GM19193 (cell line): Measurements from ENCODE around the gene SPN.

Source experiments
- POLR2A ChIP-seq: IDR thresholded peaks from 4 replicates; pipeline ENCODE4 v1.6.1; 2011; ENCODE audit not compliant: insufficient read depth, insufficient read length; ENCODE audit errors: extremely low read depth

SPN gene, protein sequence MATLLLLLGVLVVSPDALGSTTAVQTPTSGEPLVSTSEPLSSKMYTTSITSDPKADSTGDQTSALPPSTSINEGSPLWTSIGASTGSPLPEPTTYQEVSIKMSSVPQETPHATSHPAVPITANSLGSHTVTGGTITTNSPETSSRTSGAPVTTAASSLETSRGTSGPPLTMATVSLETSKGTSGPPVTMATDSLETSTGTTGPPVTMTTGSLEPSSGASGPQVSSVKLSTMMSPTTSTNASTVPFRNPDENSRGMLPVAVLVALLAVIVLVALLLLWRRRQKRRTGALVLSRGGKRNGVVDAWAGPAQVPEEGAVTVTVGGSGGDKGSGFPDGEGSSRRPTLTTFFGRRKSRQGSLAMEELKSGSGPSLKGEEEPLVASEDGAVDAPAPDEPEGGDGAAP

DNA sequence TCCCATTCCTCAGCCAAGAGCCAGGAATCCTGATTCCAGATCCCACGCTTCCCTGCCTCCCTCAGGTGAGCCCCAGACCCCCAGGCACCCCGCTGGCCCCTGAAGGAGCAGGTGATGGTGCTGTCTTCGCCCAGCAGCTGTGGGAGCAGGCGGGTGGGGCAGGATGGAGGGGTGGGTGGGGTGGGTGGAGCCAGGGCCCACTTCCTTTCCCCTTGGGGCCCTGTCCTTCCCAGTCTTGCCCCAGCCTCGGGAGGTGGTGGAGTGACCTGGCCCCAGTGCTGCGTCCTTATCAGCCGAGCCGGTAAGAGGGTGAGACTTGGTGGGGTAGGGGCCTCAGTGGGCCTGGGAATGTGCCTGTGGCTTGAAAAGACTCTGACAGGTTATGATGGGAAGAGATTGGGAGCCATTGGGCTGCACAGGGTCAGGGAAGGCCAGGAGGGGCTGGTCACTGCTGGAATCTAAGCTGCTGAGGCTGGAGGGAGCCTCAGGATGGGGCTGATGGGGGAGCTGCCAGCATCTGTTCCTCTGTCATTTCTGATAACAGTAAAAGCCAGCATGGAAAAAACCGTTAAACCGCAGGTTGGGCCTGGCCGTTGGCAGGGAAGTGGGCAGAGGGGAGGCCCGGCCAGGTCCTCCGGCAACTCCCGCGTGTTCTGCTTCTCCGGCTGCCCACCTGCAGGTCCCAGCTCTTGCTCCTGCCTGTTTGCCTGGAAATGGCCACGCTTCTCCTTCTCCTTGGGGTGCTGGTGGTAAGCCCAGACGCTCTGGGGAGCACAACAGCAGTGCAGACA, at the start of gene SPN:
TSS of gene SPN (plus strand) at position 232 of the 791 bp plus-strand sequence. CDS start at position 714, 482 bp downstream.
- peak; percentile 85 for TF ChIP-seq POLR2A

DNA sequence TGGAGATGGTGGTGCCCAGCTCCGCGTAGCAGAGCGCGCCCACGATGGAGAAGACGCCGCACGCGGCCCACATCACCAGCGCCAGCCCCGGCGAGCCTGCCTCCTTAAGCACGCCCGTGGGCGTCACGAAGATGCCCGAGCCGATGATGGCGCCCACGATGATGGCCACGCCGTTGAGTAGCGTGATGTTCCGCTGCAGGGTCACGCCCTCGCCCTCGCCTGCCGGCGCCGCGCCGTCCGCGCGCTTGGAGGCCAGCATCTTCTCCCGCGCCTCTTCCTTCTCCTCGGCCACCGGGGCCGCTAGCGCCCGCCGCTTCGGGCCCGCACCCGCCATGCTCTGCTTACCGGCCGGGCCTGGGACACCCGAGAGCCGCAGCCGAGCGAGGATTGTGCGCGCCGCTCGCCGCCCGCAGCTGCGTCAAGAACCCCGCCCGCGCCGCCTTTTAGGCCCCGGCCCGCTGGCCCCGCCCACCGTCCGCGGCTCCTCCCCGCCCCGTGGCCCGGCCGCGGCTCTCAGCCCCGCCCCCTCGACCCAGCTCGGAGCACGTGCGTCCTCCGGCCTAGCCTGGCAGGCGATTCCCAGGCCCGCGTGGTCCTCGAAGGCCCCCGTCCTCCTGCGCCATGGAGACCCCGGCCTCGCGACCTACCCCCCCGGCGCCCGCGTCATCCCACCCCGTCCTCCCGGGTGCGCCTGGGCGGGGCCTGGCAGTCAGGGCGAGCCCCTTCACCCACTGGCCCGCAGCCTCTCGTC, 49.6 kb upstream of the SPN start:
- TF ChIP-seq POLR2A = peak; percentile 91

DNA sequence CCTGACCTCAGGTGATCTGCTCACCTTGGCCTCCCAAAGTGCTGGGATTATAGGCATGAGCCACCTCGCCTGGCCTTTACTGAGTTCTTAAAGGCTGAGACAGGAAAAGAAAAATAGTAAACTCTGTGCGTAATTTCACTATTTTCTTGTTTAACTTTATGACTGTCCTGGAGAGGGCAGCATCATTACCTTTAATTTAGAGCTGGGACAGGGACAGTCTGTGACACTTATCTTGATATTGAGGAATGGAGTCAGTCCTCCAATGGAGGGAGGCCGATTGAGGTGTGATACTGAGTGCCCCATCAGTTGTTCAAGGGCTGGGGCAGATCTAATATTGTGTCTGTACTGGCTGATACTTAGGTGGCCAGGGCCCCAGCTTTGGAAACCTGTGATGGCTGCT, 21.5 kb upstream of the SPN start:
- no peak for TF ChIP-seq POLR2A

DNA sequence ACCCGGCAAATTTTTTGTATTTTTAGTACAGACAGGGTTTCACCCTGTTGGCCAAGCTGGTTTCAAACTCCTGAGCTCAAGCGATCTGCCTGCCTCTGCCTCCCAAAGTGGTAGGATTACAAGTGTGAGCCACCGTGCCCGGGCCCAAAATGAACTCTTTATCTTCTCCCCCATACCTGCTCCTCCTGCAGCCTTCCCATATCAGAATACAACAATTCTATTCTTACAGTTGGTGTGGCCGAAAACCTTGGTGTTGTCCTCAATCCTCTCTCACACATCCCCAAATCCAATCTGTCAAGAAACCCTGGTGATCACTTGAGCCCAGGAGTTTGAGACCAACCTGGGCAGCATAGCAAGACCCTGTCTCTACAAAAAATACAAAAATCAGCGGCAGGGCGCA, 19.5 kb upstream of the SPN start:
- no peak for TF ChIP-seq POLR2A

DNA sequence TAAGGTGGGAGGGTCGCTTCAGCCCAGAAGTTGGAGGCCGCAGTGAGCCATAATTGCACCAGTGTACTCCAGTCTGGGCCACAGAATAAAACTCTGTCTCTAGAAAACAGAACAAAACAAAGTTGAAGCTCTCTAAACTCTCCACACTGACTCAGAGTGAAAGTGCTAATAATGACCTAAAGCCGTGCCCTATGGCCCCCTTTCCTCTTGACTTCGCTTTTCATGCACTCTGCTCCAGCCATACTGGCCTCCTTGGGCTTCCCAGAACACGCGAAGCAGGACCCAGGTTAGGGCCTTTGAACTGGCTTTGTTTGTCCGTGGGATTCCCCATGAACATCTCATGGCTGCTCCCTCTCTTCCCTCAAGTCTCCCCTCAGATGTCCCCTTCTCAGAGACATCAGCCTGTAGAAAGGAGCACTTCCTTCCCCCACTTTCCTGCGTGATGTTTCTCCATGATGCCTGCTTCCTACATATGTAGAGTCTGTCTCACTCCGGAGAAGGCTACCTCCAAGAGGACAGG, 18.6 kb upstream of the SPN start:
- TF ChIP-seq POLR2A = peak; percentile 35

DNA sequence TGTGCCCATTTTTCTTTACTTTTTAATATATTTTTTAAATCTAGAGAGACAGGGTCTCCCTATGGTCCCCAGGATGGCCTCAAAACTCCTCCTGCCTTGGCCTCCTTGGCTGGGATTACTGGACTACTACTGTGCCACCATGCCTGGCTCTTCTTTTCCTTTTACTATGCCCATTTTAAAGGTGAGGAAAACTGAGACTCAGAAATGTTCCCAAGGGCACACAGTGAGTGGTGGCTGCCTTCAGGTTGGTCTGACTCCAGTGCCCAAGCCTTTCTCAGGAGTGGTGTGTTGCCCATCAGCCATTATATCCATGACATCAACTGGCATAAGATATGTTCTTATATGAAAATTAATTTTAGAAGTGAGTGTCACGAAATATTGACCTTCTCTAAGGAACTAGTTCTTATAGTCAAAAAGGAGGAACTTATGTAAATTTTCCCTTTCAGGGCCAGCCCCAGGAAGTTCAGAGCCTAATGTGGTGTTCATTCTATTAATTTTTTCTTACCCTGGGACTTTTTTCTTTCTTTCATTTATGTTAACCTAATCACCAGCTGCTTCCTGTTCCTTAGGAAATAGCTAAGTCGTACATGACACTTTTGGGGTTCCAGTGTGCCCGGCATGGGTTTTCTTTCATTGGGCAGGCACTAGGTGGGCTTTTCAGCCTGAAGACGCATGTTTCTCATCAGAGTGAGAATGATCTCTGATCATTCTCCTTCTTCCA, 17.9 kb upstream of the SPN start:
- no peak for TF ChIP-seq POLR2A

DNA sequence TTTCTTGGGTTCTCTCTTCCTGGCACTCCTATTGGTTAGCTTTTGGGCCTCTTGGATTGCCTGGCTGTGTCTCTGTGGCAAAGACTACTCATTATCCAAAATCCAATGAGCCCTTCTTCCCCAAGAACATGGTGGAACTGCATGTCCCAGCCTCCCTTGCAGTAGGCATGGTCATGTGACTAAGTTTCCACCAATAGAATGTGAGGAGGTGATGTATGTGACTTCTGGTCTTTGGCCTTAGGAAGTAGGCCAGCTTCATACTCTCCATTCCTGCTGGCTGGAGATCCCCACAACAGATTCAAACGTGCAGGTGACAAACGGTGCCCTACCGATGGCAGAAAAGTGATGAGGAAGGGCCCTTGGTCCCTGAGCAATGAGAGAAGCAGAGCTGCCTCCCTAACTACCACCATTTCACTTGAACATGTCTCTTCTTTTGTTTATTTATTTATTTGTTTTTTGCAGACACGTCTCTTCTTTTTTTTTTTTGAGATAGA, 17.3 kb upstream of the SPN start:
- peak; percentile 50 for TF ChIP-seq POLR2A

DNA sequence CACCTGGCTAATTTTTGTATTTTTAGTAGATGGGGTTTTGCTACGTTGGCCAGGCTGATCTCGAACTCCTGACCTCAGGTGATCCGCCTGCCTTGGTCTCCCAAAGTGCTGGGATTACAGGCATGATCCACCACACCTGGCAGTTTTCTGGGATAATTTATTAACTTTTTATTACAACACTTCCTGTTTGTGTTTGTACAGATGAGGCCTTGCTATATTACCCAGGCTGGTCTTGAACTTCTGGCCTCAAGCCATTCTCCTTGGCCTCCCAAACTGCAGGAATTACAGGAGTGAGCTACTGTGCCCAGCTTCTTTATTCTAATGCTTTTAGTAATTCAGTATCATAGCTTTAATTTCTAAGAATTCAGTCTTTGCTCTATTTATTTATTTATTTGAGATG, 16.1 kb upstream of the SPN start:
- no peak for TF ChIP-seq POLR2A

DNA sequence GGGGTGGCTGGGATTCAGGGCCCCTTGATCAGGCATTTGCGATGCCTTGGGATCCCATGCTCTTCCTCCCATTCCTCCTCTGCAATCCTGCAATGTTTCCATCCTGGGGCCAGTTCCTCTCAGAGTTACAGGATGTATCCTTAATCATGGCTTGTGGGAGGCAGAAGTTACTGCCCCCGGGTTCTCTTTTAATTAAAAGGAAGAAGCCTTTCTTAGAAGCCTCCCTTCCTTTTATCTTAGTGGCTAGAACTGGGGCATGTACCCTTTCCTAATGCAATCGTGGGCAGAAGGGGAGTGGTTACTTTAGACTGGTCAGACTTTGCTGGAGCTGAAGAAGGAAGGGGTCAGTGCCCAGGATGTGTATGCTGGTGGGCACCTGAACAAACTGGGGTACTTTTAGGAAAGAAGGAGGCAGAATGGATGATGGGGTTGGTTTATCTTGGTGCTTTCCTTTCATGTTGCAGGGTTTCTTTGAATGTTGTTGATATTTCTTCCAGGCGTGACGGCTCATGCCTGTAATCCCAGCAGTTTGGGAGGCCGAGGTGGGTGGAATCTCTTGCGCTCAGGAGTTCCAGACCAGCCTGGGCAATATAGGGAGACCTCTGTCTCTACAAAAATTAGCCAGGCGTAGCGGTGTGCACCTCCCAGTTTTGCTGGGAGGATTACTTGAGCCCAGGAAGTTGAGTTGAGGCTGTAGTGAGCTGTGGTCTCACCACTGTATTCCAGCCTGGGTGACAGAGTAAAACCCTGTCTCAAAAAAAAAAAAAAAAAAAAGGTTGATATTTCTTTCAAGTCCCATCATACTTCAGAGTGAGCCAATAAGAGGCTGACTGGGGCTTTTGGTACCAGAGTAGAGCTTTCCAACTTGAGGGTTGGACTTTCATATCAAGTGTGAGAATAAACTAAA, 13.2 kb upstream of the SPN start:
- no peak for TF ChIP-seq POLR2A

DNA sequence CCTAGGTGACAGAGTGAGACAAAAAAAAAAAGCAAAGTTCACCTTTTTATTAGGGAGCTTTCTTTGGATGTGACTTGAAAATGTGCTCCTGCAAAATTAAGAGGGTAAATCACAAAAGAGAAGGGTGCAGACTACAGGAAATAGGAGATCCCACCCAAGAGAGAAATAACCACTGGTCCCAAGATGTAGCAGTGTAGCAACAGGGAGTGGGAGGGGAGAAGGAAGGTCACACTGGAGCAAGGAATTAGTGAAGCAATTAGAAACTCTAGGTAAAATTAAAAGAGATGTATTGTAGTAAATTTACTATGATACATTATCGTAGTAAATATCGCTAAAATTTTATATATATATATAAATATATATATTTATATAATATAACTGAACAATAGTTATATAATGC, 12.3 kb upstream of the SPN start:
- TF ChIP-seq POLR2A = no peak

DNA sequence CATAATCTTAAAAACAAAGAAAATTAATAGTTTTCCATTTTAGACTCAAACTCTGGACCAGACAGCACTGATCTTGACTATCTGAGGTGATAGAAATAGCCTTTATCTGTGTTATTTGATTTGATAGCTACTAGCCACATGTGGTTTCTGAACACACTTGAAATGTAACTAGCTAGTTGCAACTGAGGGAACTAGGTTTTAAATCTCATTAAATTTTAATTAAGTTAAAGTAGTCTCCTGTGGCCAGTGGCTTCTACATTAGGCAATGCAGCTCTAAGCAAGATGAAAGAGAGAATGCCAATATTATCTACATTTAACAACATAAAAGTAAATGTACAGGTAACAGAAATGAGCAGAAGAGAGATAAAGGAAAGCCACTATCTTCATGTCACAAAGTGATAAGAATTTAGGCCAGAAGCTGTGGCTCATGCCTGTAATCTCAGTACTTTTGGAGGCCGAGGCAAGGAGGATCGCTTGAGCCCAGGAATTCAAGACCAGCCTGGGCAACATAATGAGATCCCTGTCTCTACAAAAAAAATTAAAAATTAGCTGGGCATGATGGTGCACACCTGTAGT, 11.2 kb upstream of the SPN start:
- TF ChIP-seq POLR2A = no peak

DNA sequence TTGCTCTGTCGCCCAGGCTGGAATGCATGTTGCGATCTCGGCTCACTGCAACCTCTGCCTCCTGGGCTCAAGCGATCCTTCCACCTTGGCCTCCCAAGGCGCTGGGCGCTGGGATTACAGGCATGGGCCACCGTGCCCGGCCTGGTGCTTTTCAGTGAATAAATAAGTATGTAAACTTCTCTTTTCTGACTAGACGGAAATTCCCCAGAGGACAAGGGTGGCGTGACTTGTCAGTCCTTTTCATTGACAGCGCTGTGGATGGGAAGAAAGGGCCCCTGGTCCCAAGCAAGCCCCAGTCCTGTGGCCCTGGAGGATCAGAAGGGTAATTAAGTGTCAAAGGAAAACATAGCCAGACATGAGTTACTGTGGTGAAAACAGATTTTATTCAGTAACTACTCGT, 9.6 kb upstream of the SPN start:
- no peak for TF ChIP-seq POLR2A
